GDM1 (cell line): ENCODE data around the gene MRPL37.

Source experiments
- DNase-seq: peaks from one replicate; lab custom pipeline; 2025; lab: John Stamatoyannopoulos, UW

MRPL37 gene

GRCh38 chr1:54240741-54241335 lies 40.9 kb downstream of the MRPL37 start:
- DNase-seq = no peak

DNA sequence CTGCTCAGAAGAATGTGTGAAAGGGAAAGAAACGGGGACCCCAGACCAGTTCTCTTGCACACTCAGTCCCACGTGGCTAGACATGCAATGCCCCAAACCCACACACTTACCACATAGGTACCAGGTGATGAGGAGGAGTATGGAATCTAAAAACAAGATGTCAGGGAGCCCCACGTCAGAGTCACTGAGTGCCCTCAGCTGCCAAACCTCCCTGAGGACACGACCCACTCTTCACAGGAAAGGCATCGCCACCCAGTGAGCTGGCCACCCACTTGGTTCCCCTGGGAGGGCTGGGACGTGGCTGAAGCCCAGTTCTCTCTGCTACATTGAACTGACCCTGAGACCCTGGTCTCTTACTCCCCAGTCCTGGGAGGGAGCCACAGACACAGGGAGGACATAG lies 41.4 kb downstream of the MRPL37 start:
- no peak for DNase-seq

- DNase-seq = no peak
These were observed 43.1 kb downstream of the MRPL37 start for GRCh38 chr1:54243022-54243421.

DNA sequence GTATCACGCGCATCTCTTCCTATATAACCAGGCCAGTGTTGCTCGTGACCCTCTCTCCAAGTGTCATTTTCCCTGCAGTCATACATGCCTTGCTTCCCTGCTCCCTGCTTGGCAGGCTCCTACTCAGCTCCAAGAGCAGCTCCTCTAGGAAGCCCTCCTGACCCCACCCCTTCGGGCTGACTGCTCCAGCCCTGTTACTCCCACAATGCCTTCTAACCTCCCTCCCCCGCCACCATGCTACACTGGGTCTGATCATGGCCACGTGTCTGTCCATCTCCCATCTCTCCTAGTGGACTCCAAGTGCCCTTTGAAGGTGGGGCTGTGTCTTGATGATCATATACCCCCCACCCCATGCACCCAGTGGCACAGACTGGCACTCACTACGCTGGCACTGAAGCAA lies 44.7 kb downstream of the MRPL37 start:
- no peak for DNase-seq

GRCh38 chr1:54245501-54245900 lies 45.5 kb downstream of the MRPL37 start:
- DNase-seq = no peak

DNA sequence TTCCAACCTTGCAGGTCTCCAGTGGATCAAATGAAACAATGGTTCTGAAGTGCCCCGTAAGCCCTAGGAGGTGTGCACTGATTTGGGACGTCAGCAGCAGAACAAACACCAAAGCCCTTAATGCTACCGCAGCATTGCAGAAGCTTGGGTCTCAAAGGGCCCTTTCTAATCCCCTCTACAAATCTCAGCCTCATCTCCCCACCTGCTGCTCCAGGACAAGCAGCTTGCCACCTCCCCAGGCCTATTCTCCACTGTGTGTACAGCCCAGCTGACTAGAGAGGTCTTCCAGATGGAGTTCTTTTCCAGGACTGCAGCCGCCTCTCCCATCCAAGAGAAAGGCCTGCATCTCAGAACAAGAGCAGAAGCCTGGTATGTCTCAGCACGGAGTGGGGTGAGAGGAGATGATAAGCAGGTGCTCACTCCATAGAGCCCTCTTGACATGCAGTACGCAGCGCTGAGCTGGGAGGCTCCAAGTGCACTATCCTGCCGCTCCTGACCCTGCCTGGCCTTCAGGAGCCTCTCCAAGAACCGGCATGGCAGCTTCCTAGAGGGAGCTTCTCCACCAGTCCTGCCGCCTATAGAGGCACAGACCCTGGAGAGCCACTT lies 46.3 kb downstream of the MRPL37 start:
- DNase-seq = no peak

- no peak for DNase-seq
These were observed 48.0 kb downstream of the MRPL37 start for GRCh38 chr1:54247863-54248515.

- DNase-seq = no peak
These were observed 49.0 kb downstream of the MRPL37 start for GRCh38 chr1:54248966-54249365.

GRCh38 chr1:54249819-54250435 lies 50.0 kb downstream of the MRPL37 start:
- no peak for DNase-seq

GRCh38 chr1:54250670-54251069 lies 50.7 kb downstream of the MRPL37 start:
- DNase-seq = no peak

DNA sequence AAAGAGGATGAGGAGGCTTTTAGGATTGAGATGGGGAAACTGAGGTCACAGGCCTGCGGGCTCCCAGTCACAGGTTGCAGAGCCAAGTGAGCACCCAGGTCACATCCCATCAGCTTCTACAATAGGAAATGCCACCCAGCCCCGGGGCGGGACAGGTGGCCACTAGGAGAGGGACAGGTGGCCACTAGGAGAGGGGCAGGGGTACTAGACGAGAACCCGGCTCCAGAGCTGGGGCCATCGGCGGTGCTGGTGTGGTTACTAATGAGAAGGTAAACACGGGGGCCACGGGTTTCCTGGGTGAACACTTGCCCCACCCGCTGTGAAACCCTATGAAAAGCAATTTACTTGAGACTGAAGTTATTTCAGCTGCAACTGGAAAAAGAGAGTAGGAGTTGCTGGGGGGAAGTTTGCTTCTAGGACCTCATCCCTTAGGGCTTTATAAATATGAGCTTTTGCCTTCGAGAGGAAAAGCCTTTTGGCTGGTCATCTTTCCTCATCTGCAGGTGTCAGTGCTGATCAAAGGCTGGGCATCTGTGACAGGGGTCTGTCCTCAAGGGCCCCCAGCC lies 52.5 kb downstream of the MRPL37 start:
- no peak for DNase-seq

DNA sequence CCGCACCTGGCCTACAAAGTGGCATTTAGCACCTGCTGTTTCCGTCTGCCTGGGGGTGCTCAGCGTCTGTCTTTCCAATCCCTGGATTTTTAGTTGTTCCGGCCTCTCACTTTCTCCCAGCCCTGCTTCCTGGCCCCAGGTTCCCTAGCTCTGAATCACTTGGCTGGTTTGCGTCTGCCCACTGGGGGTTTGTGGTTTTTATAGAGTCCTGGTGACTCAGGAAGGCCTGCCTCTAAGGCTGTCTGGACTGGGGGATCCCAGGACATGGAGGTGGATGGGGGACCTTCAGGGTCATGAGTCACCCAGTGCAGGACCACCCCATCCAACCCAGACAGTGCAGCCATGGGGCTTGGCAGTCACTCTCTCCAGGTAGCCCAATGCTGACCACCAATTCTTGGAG lies 53.5 kb downstream of the MRPL37 start:
- DNase-seq = no peak

DNA sequence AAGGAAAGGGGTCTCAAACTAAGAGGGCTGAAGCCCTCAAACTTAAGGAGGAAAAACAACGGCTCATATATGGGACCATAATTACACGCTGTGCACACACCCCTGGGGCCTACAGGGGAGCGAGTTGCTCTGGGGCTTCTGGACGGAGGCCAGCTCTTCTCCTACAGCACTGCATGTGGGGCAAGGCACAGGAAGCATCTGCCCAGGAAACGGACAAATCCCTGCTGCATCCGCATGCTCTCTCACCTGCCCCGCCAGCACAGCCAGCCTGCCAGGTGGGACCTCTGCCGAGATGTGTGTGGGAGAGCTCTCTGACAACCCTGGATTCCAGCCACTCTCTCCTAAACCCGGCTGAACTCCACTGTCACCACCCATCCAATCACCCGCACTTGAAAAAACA lies 54.1 kb downstream of the MRPL37 start:
- DNase-seq = no peak

- no peak for DNase-seq
These were observed 55.2 kb downstream of the MRPL37 start for GRCh38 chr1:54255026-54255702.

DNA sequence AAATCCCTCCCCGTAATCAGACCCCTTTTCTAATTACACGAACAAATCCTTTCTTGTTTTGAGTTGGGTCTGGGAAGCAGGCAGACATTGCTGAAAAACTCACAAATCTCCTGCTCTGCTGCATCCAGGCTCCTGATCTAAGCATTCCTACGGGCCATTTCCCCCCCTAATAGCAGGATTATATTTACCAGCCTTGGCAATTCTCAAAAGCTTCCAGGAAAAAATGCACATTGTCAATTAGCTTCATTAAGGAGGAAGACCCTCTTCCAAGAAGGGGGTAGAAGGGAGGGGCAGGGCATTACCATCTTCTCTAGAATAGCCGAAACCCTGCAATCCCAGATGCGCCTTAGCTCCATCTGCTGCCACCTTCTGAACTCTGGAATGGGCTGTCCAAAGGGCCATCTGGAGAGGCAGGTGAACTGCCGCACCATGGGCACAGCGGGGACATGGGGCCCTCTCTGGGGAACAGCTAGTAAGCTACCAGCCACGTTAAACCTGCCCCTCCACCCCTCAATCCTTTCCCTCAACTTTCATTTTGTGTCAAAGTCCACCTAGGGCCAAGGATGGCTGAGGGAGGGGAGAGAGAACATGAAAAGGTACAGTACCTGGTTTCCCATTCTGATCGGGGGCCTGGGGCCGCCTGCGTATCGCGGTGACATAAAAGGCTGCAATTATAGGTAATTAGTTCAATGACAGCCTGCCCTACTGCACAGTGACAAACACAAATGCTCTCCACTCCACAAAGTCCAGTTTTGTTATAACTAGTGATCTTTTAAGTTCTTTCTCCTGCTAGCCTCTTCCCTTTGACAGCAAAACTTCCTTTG lies 56.8 kb downstream of the MRPL37 start:
- no peak for DNase-seq

DNA sequence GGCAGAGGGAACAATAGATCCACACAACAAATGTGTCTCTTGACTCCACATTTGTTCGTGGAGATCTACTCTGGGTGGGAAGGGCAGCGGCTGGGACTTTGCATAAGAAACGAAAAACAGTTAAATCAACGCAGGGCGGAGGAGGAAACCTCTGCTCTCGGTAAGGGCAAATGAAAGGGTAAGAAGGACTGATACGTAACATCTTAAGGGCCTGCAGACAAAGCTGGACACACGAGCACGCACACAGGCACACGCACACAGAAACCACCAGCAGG lies 57.3 kb downstream of the MRPL37 start:
- DNase-seq = no peak

DNA sequence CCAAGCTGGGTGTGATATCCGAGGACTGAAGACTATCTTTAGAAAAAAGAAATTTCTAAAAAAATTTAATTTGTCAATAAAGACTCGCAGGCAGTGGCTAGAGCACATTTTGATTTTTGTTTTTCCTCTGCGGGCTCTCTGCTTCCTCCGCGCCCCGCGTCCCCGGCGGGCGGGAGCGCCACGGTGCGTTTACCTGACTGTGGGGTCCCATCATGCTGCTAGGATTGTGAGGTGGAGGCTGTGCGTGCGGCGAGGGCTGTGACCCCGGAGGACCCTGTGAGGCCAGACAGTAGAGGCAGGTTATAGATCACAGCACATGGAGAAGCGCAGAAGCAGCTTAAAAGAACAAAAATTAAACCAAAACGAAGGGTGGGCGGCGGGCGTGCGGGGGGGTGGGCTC lies 57.9 kb downstream of the MRPL37 start:
- DNase-seq = no peak

DNA sequence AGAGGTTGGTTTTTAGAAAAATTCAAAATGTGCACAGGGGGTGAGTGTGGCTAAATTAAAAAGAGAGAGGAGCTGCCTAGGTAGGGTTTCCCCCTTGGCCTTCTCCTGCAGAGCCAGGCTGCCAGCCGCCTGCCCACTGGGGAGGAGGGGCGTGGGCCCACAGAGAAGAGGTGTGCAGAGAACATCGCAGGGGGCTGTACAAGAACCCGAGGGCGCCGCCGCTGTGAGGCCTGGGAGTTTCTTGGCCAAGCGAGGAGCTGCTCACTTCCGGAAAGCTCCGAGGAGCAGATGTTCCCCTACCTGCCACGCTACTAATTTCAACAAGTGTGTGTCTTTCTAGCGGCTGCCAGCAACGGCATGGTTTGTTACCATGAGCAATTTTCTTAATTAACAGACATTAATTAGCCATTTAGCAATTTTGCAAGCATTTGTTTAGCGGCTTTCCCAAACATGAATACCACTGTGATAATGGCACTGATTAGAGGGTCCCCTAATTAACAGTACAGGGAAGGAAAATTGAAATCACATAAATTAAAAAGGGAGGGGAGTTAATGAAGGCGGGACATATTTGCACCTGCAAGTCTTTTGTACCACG lies 59.7 kb downstream of the MRPL37 start:
- no peak for DNase-seq

DNA sequence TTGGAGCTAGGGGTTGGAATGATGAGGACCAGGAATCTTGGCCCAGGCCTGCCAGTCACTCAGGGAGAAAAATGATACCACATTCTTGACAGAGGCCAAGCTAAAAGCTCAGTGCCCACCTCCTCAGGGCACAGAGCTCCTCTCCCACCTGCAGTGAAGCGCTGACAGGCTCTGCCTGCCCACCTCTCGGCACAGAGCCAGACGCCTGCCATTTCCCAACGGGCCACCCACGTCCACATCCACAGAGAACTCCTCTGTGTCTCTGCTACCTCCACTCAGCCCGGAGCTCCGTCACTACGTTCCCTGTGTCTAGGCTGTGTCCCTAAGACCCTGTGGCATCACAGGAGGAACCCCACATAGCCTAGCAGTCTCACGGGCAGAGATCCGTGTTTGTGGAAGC lies 60.8 kb downstream of the MRPL37 start:
- DNase-seq = no peak

GRCh38 chr1:54262244-54262643 lies 62.3 kb downstream of the MRPL37 start:
- no peak for DNase-seq

DNA sequence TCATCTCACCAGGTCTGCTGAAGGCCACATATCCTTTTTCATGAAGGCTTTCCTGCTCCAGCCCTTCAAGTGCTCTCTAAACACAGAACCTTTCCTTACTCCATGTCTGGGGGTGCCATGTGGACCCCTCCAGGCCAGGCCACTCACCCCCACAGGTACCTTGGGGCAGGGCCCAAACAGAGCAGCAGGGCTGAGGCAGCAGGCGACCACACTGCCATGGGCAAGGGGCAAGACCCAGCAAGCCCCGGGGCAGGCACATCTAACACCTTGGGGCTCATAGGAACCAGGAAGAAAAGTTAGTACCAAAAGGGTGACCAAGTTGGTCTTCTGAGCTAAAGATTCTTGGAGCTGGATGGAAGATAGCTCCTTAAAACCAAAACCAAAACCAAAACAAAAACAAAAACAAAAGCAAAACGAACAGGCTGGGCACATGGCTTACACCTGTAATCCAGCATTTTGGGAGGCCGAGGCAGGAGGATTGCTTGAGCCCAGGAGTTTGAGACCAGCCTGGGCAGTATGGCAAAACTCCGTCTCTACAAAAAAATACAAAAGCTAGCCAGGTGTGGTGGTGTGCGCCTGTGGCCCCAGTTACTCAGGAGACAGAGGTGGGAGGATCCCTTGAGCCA lies 63.7 kb downstream of the MRPL37 start:
- DNase-seq = no peak
